NT2/D1 (cell line): Measurements from ENCODE around the gene PDE6H.

Experiments
- YY1 ChIP-seq: IDR thresholded peaks from 2 replicates; pipeline ENCODE4 v1.6.1; 2011; ENCODE audit not compliant: insufficient read length, insufficient read depth
- ZNF274 ChIP-seq: IDR thresholded peaks from 2 replicates; pipeline ENCODE4 v1.6.1; 2011; ENCODE audit warnings: mild to moderate bottlenecking, low read depth, low read length

- TF ChIP-seq YY1 (no peak), ZNF274 (no peak)
Measured at GRCh38 chr12:14968478-14968877, 4.4 kb upstream of the PDE6H start.
